ENCODE data around the gene WAPL.

Gene WAPL

GRCh38 chr10:86461963-86462804 lies 59.4 kb downstream of the WAPL start:
- DNase-seq, result no peak

DNA sequence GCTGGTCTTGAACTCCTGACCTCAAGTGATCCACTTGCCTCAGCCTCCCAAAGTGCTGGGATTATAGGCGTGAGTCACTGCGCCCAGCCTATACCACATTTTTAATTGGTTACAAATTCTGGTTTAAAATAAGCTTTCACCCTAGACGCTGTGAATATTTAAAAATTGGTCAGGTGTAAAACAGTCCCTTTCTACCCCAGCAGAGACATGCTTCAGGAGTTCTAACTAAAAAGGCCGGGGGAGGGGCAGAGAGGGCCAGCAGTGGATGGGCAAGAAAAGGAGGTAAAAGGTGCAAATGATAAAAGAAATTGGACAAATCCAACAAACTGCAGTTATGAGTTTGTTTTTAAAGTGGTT lies 70.0 kb downstream of the WAPL start:
- DNase-seq, result no peak

GRCh38 chr10:86450806-86451603 lies 70.6 kb downstream of the WAPL start:
- DNase-seq, result no peak

GRCh38 chr10:86449926-86450558 lies 71.5 kb downstream of the WAPL start:
- no peak for DNase-seq

DNA sequence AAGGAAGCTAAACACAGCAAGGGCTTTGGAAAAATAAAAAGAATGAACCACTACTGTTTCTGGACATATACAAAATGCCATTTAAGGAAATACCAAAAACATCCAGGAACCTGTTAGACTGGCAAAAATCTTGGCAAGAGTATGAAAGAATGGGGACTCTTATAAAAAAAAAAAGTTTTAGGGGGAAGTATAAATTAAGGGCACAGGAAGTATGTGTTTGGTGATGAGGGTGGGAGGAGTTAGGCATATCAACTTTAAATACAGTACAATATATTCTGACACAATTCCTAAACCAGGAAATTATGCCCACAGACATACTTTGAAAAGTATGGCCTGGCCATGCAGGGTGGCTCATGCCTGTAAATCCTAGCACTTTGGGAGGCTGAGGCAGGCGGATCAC lies 74.2 kb downstream of the WAPL start:
- DNase-seq, result no peak

GRCh38 chr10:86446987-86447386 lies 74.6 kb downstream of the WAPL start:
- no peak for DNase-seq

DNA sequence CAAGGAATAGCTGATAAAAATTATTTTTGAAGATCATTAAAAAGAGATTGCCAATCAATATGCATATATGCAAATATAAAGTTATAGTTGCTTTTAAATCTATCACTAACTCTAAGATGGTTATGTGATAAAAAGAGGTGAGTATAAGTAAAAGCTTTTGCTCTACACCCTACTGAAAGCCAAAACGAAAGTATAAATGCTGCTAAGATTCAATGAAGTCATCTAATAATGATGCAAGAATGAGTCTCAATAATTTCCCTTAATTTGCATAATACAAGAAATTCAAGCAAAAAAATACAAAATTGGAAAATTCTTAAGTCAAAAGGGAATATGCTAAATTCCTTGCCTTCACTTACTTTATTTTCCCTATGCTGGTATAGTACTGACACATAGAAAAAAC lies 75.2 kb downstream of the WAPL start:
- DNase-seq, result peak; percentile 9

- peak; percentile 32 for DNase-seq
Observed at GRCh38 chr10:86443936-86444335, 77.7 kb downstream of the WAPL start.

GRCh38 chr10:86443069-86443468 lies 78.5 kb downstream of the WAPL start:
- DNase-seq, result peak; percentile 72

DNA sequence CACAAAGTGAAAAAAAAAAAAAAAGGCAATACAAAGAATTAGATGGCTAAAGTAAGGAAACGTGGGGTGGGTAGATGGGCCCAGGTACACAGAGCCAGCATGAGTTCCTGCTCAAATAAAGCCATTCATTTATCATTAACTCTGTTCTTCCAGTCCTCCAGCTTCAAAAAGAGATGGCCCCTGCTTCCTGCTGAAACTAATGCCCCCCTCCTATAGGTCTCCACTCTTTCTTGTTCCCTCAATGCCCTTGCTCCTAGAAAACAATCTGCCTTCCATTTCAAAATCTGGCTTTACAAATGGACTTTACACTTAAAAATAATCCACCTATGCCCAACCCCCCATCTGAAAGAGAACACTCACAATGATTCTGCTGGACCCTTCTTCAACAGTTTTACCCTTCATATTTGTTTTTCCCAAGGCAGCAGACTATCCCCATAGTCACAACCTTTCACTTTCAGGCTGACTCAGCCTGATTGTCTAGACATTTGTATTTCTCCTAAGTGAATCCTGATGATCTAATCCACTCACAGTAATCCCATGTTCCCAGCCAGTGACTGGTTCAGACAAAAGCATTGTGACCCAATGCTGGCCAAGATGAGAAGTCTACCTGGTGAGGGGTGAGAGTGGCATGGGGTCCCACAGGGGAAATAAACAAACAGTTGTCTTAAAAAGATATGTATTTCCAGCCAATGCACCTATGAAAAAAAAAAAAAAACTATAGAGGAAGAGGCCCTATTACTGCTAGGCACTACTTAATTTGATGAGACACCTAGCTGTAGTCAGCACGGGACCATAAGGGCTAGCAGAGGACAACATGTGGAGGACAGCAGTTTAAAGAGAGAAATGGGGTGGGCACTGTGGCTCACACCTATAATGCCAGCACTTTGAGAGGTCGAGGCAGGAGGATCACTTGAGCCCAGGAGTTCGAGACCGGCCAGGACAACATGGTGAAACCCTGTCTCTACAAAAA lies 80.4 kb downstream of the WAPL start:
- peak; percentile 90 for DNase-seq

GRCh38 chr10:86439544-86439943 lies 82.0 kb downstream of the WAPL start:
- DNase-seq, result peak; percentile 87

- no peak for DNase-seq
Observed at GRCh38 chr10:86438091-86438749, 83.4 kb downstream of the WAPL start.

- DNase-seq, result no peak
Observed at GRCh38 chr10:86437447-86437846, 84.1 kb downstream of the WAPL start.

DNA sequence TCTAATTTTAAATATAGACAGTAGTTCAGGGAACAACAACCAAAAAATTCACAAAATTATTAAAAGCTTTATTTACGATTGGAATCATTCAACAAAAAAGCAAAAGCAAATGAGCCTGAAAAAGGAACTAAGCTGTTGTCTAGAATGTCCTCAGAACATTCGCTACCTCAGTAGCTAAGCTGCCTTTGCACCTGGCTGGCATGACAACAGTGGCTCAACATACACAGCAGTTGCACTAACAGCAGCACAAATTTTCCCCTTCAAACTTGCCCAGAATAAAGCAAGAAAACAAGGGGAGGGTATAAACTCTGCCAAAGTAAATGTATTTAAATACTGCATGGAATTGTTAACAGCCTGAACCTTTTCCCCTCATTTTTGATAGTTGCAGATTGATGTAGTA lies 84.6 kb downstream of the WAPL start:
- no peak for DNase-seq

- peak; percentile 46 for DNase-seq
Observed at GRCh38 chr10:86434656-86435055, 86.9 kb downstream of the WAPL start.

- no peak for DNase-seq
Observed at GRCh38 chr10:86423739-86424138, 97.9 kb downstream of the WAPL start.

DNA sequence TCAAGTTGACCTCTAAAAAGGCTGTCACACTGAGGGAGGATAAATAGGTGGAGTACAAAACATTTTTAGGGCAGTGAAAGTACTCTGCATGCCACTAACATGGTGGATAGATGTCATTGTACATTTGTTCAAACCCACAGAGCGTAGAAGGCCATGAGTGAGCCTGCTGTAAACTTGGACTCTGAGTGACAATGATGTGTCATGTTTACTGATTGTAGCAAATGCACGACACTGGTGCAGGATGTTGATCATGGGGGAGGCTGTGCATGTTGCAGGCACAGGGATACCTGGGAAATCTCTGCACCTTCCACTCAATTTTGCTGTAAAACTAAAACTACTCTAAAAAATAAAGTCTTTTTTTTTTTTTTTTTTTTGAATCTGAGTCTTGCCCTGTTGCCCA lies 102.5 kb downstream of the WAPL start:
- no peak for DNase-seq

DNA sequence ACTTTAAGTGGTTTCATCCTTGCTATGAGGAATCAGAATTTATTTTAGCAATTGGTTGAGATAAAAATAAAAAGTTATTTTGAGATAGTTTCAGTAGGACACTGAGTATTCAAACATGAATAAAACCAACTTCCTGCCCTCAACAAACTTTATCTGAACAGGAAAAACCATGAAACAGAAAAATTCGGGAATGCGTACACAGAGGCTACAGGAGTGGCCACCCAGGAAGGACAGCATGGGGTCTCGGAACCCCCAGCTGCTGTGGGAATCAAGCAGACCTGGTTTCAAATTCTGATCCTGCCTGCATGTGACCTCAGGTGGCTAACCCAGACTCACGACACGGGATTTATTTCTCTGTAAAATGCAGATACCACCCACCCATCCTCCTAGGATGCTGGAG lies 106.0 kb downstream of the WAPL start:
- no peak for DNase-seq

DNA sequence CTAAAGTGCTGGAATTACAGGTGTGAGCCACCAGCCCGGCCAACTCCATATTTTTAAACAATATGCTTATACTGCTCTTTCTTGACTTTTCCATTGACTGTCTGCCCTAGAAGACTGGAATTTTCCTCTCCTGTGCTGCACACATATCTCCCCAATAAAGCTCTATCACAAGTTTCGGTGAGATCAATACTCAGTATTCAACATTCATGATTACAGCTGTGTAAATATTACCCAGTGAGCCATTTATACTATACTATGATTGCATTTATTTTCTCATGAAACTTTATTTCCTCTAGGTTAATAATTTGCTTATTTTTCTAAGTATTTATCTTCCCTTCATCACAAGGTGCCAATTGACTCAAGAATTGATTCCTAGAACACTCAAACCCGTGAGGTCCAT lies 106.5 kb downstream of the WAPL start:
- DNase-seq, result no peak

DNA sequence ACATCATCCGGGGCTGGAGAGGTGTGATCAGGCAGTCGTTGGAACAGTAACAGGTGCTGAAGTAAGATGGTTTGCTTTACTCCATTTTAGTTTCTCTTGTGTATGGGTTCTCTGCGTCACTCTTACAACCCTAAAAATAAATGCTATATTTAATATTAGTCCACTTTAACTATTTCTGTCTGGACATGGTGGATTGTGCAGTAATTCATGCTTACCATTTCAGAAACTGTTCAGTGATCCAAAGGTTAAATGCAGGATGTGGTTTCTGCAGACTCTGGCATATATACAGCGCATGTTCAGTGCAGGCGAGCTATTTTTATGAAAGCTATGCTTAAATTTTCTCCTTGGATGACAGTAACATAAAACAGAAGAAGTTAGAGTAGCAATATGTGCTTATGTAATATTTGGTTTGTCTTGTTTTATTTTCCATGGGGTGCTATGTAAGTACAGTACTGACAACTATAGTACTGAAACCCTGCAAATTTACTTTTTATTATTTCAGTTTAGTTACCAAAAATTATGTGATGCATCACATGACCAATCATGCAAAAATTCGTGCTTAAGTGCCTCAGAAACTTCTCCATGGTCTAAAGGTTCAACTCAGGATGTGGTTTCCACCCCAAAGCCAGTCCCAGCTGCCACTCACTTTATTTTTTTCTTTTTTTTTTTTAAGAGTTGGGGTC lies 108.4 kb downstream of the WAPL start:
- DNase-seq, result peak; percentile 75

DNA sequence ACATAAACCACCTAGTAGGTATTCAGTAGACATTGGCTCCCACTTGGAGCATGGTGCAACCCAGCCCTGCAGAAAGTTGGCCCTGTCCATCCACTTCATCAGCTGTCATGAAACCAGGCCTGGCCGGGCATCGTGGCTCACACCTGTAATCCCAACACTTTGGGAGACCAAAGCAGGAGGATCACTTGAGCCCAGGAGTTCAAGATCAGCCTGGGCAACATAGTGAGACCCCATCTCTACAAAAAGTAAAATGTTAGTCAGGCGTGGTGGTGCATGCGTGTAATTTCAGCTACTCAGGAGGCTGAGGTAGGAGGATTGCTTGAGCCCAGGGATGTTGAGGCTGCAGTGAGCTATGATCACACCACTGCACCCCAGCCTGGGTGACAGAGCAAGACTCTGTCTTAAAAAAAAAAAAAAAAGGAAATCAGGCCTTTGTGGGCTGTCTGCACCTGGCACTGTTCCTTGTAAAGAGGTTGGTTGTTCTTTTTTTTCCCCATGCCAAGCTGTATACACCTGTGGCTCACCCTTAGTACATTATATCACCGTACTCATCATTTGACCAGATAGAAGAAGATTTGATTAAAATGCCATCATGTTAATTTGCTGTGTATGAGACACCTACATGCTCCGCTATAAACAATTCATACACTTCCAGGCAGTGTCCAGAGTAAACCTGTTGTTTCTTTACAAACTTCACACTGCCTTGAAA lies 109.6 kb downstream of the WAPL start:
- DNase-seq, result no peak
